SK-N-SH treated with all-trans-retinoic acid at 6 μM for 48 hours (cell line): ENCODE data around the gene SHB.

ENCODE experiments used
- ATAC-seq: fragments of 200-7000 bp; cut with Tn5 transposase; 3 replicates; pipeline ENCODE4 v1.9.1; 2020; ENCODE audit warnings: mild to moderate bottlenecking, moderate library complexity
- ARNTL ChIP-seq: fragments of 450-650 bp; formaldehyde crosslinking; IDR thresholded peaks from 2 replicates; pipeline ENCODE4 v1.5.0; 2020; ENCODE audit warnings: low read depth, mild to moderate bottlenecking, moderate library complexity, borderline replicate concordance
- BACH2 ChIP-seq: fragments of 250-450 bp; sonication (Bioruptor Pico); IDR thresholded peaks from 2 replicates; pipeline ENCODE4 v1.9.0; 2021; ENCODE audit warnings: mild to moderate bottlenecking, borderline replicate concordance
- CREB5 ChIP-seq: fragments of 250-450 bp; sonication (Bioruptor Pico); IDR thresholded peaks from 2 replicates; pipeline ENCODE4 v1.5.1; 2020; ENCODE audit warnings: low read depth, mild to moderate bottlenecking, moderate library complexity
- CSRNP3 ChIP-seq: fragments of 250-450 bp; sonication (Bioruptor Pico); IDR thresholded peaks from 2 replicates; pipeline ENCODE4 v1.5.1; 2021; ENCODE audit warnings: mild to moderate bottlenecking, moderate library complexity
- ESRRG ChIP-seq: fragments of 250-450 bp; sonication (Bioruptor Pico); IDR thresholded peaks from 2 replicates; pipeline ENCODE4 v1.6.1; 2021; ENCODE audit warnings: mild to moderate bottlenecking
- GLIS3 ChIP-seq: fragments of 250-450 bp; sonication (Bioruptor Pico); IDR thresholded peaks from 2 replicates; pipeline ENCODE4 v1.5.0; 2020; ENCODE audit warnings: mild to moderate bottlenecking, moderate library complexity
- ISL1 ChIP-seq: fragments of 250-450 bp; sonication (Bioruptor Pico); IDR thresholded peaks from 2 replicates; pipeline ENCODE4 v2.1.2; 2022; ENCODE audit warnings: mild to moderate bottlenecking, moderate library complexity
- OSR1 ChIP-seq: fragments of 250-450 bp; sonication (Bioruptor Pico); IDR thresholded peaks from 2 replicates; pipeline ENCODE4 v1.8.0; 2022; ENCODE audit warnings: moderate library complexity, mild to moderate bottlenecking, inconsistent platforms
- PATZ1 ChIP-seq: fragments of 250-450 bp; sonication (Bioruptor Pico); IDR thresholded peaks from 2 replicates; pipeline ENCODE4 v1.8.0; 2020; ENCODE audit warnings: mild to moderate bottlenecking, moderate library complexity, borderline replicate concordance
- PPARA ChIP-seq: fragments of 250-450 bp; sonication (Bioruptor Pico); IDR thresholded peaks from 2 replicates; pipeline ENCODE4 v1.5.0; 2020; ENCODE audit warnings: mild to moderate bottlenecking, borderline replicate concordance
- RARB ChIP-seq: fragments of 250-450 bp; sonication (Bioruptor Pico); IDR thresholded peaks from 2 replicates; pipeline ENCODE4 v1.8.0; 2021; ENCODE audit warnings: mild to moderate bottlenecking, moderate library complexity
- TCF4 ChIP-seq: fragments of 250-450 bp; sonication (Bioruptor Pico); IDR thresholded peaks from 2 replicates; pipeline ENCODE4 v1.8.0; 2021; ENCODE audit warnings: mild to moderate bottlenecking, moderate library complexity, borderline replicate concordance
- TOX ChIP-seq: fragments of 250-450 bp; sonication (Bioruptor Pico); IDR thresholded peaks from 2 replicates; pipeline ENCODE4 v1.8.0; 2021; ENCODE audit warnings: mild to moderate bottlenecking, moderate library complexity, borderline replicate concordance
- ZC3H10 ChIP-seq: fragments of 250-450 bp; sonication (Bioruptor Pico); IDR thresholded peaks from 2 replicates; pipeline ENCODE4 v1.5.1; 2021; ENCODE audit warnings: mild to moderate bottlenecking, moderate library complexity
- ZFP3 ChIP-seq: fragments of 250-450 bp; sonication (Bioruptor Pico); IDR thresholded peaks from 2 replicates; pipeline ENCODE4 v1.5.0; 2020; ENCODE audit warnings: mild to moderate bottlenecking, moderate library complexity
- ZFP30 ChIP-seq: fragments of 450-650 bp; formaldehyde crosslinking; IDR thresholded peaks from 2 replicates; pipeline ENCODE4 v1.5.0; 2022; ENCODE audit warnings: mild to moderate bottlenecking, moderate library complexity
- ZNF70 ChIP-seq: fragments of 450-650 bp; formaldehyde crosslinking; IDR thresholded peaks from 2 replicates; pipeline ENCODE4 v1.5.0; 2020; ENCODE audit warnings: mild to moderate bottlenecking, moderate library complexity
- ZNF8 ChIP-seq: fragments of 450-650 bp; formaldehyde crosslinking; IDR thresholded peaks from 2 replicates; pipeline ENCODE4 v1.5.0; 2020; ENCODE audit warnings: mild to moderate bottlenecking, moderate library complexity
- TF ChIP-seq, protein P1 (sequence below): fragments of 250-450 bp; sonication (Bioruptor Pico); IDR thresholded peaks from 2 replicates; pipeline ENCODE4 v1.8.0; 2021; ENCODE audit warnings: low read depth, mild to moderate bottlenecking, moderate library complexity, borderline replicate concordance

SHB gene

GRCh38 chr9:38060681-38061080, 8.3 kb downstream of the SHB start:
- no peak for TF ChIP-seq BACH2 (CRISPR knock-in tag)
- no peak for TF ChIP-seq ZFP30 (CRISPR knock-in tag)
- no peak for TF ChIP-seq TCF4
- TF ChIP-seq ZFP3 (CRISPR knock-in tag), result no peak
- TF ChIP-seq CSRNP3 (CRISPR knock-in tag), result no peak
- no peak for ATAC-seq

- TF ChIP-seq OSR1 (CRISPR knock-in tag) (no peak), PPARA (CRISPR knock-in tag) (no peak), ESRRG (no peak)
- ATAC-seq, result no peak
These were observed 9.6 kb downstream of the SHB start for GRCh38 chr9:38059233-38059936.

GRCh38 chr9:38058452-38059232, 10.4 kb downstream of the SHB start:
- TF ChIP-seq RARB (CRISPR knock-in tag), result no peak
- no peak for TF ChIP-seq ZFP3 (CRISPR knock-in tag)
- no peak for TF ChIP-seq ZFP30 (CRISPR knock-in tag)
- TF ChIP-seq CREB5 (CRISPR knock-in tag), result no peak
- no peak for TF ChIP-seq OSR1 (CRISPR knock-in tag)
- TF ChIP-seq CSRNP3 (CRISPR knock-in tag), result no peak
- no peak for TF ChIP-seq ZNF8 (CRISPR knock-in tag)
- TF ChIP-seq PPARA (CRISPR knock-in tag), result no peak
- no peak for TF ChIP-seq ESRRG
- no peak for TF ChIP-seq BACH2 (CRISPR knock-in tag)
- no peak for TF ChIP-seq GLIS3 (CRISPR knock-in tag)
- TF ChIP-seq, protein P1, sequence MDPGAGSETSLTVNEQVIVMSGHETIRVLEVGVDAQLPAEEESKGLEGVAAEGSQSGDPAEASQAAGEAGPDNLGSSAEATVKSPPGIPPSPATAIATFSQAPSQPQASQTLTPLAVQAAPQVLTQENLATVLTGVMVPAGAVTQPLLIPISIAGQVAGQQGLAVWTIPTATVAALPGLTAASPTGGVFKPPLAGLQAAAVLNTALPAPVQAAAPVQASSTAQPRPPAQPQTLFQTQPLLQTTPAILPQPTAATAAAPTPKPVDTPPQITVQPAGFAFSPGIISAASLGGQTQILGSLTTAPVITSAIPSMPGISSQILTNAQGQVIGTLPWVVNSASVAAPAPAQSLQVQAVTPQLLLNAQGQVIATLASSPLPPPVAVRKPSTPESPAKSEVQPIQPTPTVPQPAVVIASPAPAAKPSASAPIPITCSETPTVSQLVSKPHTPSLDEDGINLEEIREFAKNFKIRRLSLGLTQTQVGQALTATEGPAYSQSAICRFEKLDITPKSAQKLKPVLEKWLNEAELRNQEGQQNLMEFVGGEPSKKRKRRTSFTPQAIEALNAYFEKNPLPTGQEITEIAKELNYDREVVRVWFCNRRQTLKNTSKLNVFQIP (CRISPR knock-in tag), result no peak
- TF ChIP-seq ISL1 (CRISPR knock-in tag), result no peak
- no peak for TF ChIP-seq PATZ1 (CRISPR knock-in tag)
- TF ChIP-seq TOX, result no peak
- no peak for TF ChIP-seq ARNTL
- TF ChIP-seq TCF4, result no peak
- no peak for TF ChIP-seq ZC3H10 (CRISPR knock-in tag)
- no peak for TF ChIP-seq ZNF70 (CRISPR knock-in tag)
- TF ChIP-seq, all 23 proteins: peak for 0
- ATAC-seq, result no peak
